Measurements from ENCODE around the gene FADS3. TPM values are rescaled to one million over a fixed set of nuclear protein-coding genes. Genes with fewer than 3 reads are reported as not detected.

Gene FADS3
- total and polyA plus RNA-seq, 2 donors (not counting 3 experiments of a cell fraction or from before 2014, with no cell fraction given), result 216 to 346 TPM

DNA sequence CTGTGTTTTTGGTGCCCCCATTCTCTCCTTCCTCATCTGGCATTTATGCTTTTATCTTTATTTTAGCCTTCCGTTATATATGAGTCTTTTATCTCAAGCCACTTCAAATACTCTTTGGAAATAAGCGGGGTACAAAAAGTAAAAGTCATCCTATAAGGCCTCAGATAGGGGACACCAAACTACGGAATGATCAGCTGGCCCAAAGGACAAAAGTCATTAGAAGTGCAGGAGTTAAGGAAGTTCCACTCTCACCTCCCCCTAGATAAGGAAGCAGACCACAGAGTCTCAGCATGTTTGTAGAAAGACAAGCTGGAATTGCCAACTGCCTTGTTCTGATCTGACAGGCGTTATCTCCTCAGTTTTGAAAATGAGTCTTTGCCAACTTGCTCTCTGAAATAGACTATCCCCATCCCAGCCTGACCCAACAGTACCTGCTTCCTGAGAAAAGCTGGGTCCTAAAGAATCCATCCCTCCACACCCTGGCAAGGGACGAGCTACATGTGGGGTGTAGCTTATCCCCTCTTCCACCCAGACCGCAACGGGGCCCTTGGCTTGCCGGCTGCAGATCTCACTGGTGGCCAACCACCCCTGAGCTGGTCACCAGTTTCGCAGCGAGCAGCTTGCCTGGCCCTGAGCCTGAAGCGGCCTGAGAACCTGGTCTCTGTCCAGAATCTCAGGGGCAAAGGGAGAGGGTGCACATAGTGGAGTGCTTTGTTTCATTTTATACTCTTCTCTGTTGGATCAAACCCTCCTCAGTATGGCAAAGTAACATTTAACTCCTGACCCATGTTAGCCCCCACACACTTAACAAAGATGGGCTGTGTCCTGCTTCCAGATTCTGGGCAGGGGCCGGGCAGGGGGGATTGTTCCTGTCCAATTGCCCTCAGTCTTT, 49.5 kb downstream of the FADS3 start:
- FAIRE-seq, result no peak
- H3K27me3 ChIP-seq (ENCODE audit: control insufficient read depth in 2 of 2, insufficient read depth in 2 of 2, low read length in 2 of 2), result no peaks in the 10 kb centered on the region
- H4K20me1 ChIP-seq (replicated peaks; ENCODE audit: control insufficient read depth, extremely low read depth, insufficient read depth, low read length), result no peaks in the 10 kb centered on the region
- H3K27ac ChIP-seq (ENCODE audit: insufficient read depth, low read depth, low read length), result no peak overlapping the region
- no peak overlapping the region for H3K4me2 ChIP-seq (ENCODE audit: insufficient read depth, low read length)
- H3K9me3 ChIP-seq (replicated peaks; ENCODE audit: control insufficient read depth, insufficient read depth, low read length), result no peaks in the 10 kb centered on the region
- no peak for DNase-seq (ENCODE audit: low read depth, low spot score)
- H3K36me3 ChIP-seq (ENCODE audit: control insufficient read depth in 2 of 2, extremely low read depth in 1 of 2, insufficient read depth in 2 of 2, low read length in 2 of 2), result peaks cover 42 to 47% of the 10 kb centered on the region in 2 experiments
- TF ChIP-seq EZH2 (IDR thresholded peaks at IDR 0.05; ENCODE audit: borderline replicate concordance, low read depth, low read length, severe bottlenecking), result no peak
- no peak for TF ChIP-seq GATA2 (IDR thresholded peaks at IDR 0.05; ENCODE audit: insufficient read depth, insufficient read length, low read depth, low read length)
- no peak for TF ChIP-seq JUN (IDR thresholded peaks at IDR 0.05; ENCODE audit: borderline replicate concordance, insufficient read depth, insufficient read length, low read depth)
- TF ChIP-seq POLR2A (IDR thresholded peaks at IDR 0.05; ENCODE audit: low read depth, low read length), result no peak
- no peak for TF ChIP-seq FOS (IDR thresholded peaks at IDR 0.05; ENCODE audit: borderline replicate concordance, insufficient read depth, low read length)
- no peak for TF ChIP-seq MYC (IDR thresholded peaks at IDR 0.05; ENCODE audit: low read depth, low read length)
- TF ChIP-seq, protein P1, sequence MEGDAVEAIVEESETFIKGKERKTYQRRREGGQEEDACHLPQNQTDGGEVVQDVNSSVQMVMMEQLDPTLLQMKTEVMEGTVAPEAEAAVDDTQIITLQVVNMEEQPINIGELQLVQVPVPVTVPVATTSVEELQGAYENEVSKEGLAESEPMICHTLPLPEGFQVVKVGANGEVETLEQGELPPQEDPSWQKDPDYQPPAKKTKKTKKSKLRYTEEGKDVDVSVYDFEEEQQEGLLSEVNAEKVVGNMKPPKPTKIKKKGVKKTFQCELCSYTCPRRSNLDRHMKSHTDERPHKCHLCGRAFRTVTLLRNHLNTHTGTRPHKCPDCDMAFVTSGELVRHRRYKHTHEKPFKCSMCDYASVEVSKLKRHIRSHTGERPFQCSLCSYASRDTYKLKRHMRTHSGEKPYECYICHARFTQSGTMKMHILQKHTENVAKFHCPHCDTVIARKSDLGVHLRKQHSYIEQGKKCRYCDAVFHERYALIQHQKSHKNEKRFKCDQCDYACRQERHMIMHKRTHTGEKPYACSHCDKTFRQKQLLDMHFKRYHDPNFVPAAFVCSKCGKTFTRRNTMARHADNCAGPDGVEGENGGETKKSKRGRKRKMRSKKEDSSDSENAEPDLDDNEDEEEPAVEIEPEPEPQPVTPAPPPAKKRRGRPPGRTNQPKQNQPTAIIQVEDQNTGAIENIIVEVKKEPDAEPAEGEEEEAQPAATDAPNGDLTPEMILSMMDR (IDR thresholded peaks at IDR 0.05; ENCODE audit: extremely low read depth in 1 of 2, insufficient read depth in 1 of 2, low read depth in 1 of 2, low read length in 2 of 2), result no peak
- TF ChIP-seq POLR2AphosphoS5 (IDR thresholded peaks at IDR 0.05; ENCODE audit: insufficient read depth, low read depth, low read length), result no peak
- TF ChIP-seq, protein P2, sequence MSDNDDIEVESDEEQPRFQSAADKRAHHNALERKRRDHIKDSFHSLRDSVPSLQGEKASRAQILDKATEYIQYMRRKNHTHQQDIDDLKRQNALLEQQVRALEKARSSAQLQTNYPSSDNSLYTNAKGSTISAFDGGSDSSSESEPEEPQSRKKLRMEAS (IDR thresholded peaks at IDR 0.05; ENCODE audit: insufficient read depth, insufficient read length), result no peak
- H3K4me3 ChIP-seq (replicated peaks in 1 of 3; ENCODE audit: insufficient read depth in 1 of 3, low read depth in 1 of 3, low read length in 3 of 3), result no peak overlapping the region
- dilution Hi-C loops (cut with MboI; ENCODE audit: extremely low pct_ligation_motif_present, low sequenced_read_pairs), result no loop called here
- POLR2A ChIA-PET, result no interaction called here
- H3K9me1 ChIP-seq (replicated peaks; ENCODE audit: control insufficient read depth, extremely low read depth, insufficient read depth, low read length), result no peaks in the 10 kb centered on the region
- no TSS peak for BruUV-seq (replicated peaks)
- H3K9ac ChIP-seq (replicated peaks; ENCODE audit: extremely low read depth, insufficient read depth, low read length), result no peak overlapping the region
- no peak overlapping the region for H2AFZ ChIP-seq (ENCODE audit: low read depth, low read length)
- H3K79me2 ChIP-seq (ENCODE audit: control insufficient read depth, insufficient read depth, low read length), result peaks cover 39% of the 10 kb centered on the region
- H3K4me1 ChIP-seq (ENCODE audit: control insufficient read depth, extremely low read depth, insufficient read depth, low read length), result no peaks in the 10 kb centered on the region
- intact Hi-C loops (cut with micrococcal nuclease), result no loop called here
- CTCF ChIA-PET, result interaction anchor here (3.2 kb wide), 1 partner anchor 44 kb away, joined by 11 read pairs; no protein-coding TSS in a partner anchor
